Measurements from ENCODE around the gene DAPK3. TPM values are rescaled to one million over a fixed set of nuclear protein-coding genes. Genes with fewer than 3 reads are reported as not detected.
"Not testable (repeated sequence)": the region's sequence is repeated elsewhere in the genome, so short reads cannot be mapped to it uniquely, and the experiment has no call there.

DAPK3 gene
- total and polyA plus RNA-seq, 8 donors = 47.0 to 238 (median 71.2) TPM

- Histone ChIP-seq H3K4me1 (peaks cover 55 to 70% (median 60%) of the 10 kb centered on the region in 4 donors), H3K36me3 (peaks cover 39 to 52% (median 45%) of the 10 kb centered on the region in 4 donors), H3K27me3 (no peaks in the 10 kb centered on the region), H3K27ac (peak overlapping the region; percentile 96 to 99 (median 98)), H3K4me3 (peak overlapping the region; percentile 76 to 98 (median 90)), H3K9me3 (no peaks in the 10 kb centered on the region)
- intact Hi-C loops (cut with DNase I; ENCODE audit: low total_unique reads) = no loop called here
- WGBS, 5 donors = 13 to 31% (median 22%) methylated on average over 9 of the region's 9 CpGs
- TF ChIP-seq POLR2A (IDR thresholded peaks at IDR 0.05) (peak in 1 of 4 donors; percentile 46), POLR2AphosphoS5 (IDR thresholded peaks at IDR 0.05) (peak; percentile 70 to 91 (median 76)), EP300 (IDR thresholded peaks at IDR 0.05) (peak; percentile 84)
- TF ChIP-seq, protein P1, sequence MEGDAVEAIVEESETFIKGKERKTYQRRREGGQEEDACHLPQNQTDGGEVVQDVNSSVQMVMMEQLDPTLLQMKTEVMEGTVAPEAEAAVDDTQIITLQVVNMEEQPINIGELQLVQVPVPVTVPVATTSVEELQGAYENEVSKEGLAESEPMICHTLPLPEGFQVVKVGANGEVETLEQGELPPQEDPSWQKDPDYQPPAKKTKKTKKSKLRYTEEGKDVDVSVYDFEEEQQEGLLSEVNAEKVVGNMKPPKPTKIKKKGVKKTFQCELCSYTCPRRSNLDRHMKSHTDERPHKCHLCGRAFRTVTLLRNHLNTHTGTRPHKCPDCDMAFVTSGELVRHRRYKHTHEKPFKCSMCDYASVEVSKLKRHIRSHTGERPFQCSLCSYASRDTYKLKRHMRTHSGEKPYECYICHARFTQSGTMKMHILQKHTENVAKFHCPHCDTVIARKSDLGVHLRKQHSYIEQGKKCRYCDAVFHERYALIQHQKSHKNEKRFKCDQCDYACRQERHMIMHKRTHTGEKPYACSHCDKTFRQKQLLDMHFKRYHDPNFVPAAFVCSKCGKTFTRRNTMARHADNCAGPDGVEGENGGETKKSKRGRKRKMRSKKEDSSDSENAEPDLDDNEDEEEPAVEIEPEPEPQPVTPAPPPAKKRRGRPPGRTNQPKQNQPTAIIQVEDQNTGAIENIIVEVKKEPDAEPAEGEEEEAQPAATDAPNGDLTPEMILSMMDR (IDR thresholded peaks at IDR 0.05) = no peak
- DNase-seq = peak; percentile 87 to 98
Observed at GRCh38 chr19:3968556-3969434, 2.1 kb downstream of the DAPK3 start.

DNA sequence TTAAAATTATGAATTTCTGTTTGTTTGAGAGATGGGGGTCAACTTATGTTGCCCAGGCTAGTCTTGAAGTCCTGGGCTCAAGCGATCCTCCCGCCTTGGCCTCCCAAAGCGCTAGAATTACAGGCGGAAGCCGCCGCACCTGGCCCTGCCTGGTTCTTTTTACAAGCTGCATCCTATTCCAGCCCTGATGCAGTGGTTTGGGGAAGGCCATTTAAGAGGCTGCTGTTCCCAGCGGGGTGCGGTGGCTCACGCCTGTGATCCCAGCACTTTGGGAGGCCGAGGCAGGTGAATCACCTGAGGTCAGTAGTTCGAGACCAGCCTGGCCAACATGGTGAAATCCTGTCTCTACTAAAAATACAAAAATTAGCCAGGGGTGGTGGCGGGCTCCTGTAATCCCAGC, 2.9 kb downstream of the DAPK3 start:
- H3K4me3 ChIP-seq = peak overlapping the region in 3 of 4 donors; percentile 4 to 22 (median 16)
- H3K9me3 ChIP-seq; intact Hi-C loops (cut with DNase I; ENCODE audit: low total_unique reads); H3K27me3 ChIP-seq; DNase-seq: not testable (repeated sequence)
- peak overlapping the region; percentile 68 to 99 (median 98) for H3K27ac ChIP-seq
- peaks cover 55 to 73% (median 60%) of the 10 kb centered on the region in 4 donors for H3K4me1 ChIP-seq
- WGBS, 5 donors = 80 to 99% (median 91%) methylated on average over 10 to 12 of the region's 12 CpGs
- peaks cover 47 to 60% (median 54%) of the 10 kb centered on the region in 4 donors for H3K36me3 ChIP-seq

GRCh38 chr19:3966051-3967017, 4.6 kb downstream of the DAPK3 start:
- Histone ChIP-seq H3K27ac (peak overlapping the region; percentile 88 to 99 (median 98)), H3K36me3 (peaks cover 63 to 71% (median 68%) of the 10 kb centered on the region in 4 donors), H3K27me3 (no peaks in the 10 kb centered on the region), H3K9me3 (no peaks in the 10 kb centered on the region), H3K4me3 (peak overlapping the region in 3 of 4 donors; percentile 22 to 26 (median 26)), H3K4me1 (peaks cover 55 to 66% (median 57%) of the 10 kb centered on the region in 4 donors)
- 28 to 59% (median 42%) methylated on average over 22 to 30 of the region's 30 CpGs for WGBS, 5 donors
- DNase-seq = peak; percentile 76 to 90
- intact Hi-C loops (cut with DNase I; ENCODE audit: low total_unique reads) = no loop called here
- TF ChIP-seq POLR2AphosphoS5 (IDR thresholded peaks at IDR 0.05) (peak; percentile 25 to 67 (median 38)), POLR2A (IDR thresholded peaks at IDR 0.05) (no peak)

DNA sequence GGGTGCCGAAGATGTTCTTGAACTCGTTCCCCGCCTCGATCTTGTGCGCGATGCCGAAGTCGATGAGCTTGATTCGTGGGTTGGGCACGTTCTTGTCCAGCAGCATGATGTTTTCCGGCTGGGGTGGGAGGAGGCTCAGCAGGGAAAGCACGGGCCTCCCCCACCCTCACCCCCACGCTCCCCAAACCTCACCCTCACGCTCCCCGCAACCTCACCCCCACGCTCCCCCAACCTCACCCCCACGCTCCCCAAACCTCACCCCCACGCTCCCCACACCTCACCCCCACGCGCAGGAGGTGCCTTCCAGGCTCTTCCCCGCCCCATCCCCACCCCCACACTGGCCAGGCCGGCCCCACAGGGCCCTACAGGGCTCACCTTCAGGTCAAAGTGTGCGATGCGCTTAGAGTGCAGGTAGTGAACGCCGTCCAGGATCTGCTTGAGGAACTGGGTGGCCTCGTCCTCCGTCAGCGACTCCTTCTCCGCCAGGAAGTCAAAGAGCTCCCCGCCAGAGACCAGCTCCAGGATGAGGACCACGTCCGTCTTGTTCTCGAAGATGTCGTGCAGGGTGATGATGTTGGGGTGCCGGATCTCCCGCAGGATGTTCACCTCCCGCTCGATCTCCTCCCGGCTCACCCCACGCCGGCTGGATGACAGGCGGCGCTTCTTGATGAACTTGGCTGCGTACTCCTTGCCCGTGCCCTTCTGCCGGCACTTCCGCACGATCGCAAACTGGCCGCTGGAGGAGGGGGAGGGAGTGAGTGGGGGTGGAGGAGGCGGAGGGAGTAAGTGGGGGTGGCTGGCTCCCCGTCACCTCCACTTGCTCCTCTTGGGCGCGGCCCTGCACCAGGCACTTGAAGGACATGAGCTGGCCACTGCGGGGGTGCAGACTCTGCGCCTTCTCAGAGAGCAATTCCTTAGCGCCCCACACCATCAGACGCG, 6.4 kb downstream of the DAPK3 start:
- H3K36me3 ChIP-seq = peaks cover 81 to 89% (median 86%) of the 10 kb centered on the region in 4 donors
- no peak overlapping the region for H3K4me3 ChIP-seq
- H3K27me3 ChIP-seq = no peaks in the 10 kb centered on the region
- peak overlapping the region in 3 of 5 donors; percentile 25 to 99 (median 98) for H3K27ac ChIP-seq
- peak in 1 of 2 donors; percentile 13 for DNase-seq
- TF ChIP-seq POLR2AphosphoS5 (IDR thresholded peaks at IDR 0.05) (no peak), EP300 (IDR thresholded peaks at IDR 0.05) (no peak), POLR2A (IDR thresholded peaks at IDR 0.05) (no peak)
- TF ChIP-seq, protein P1 (IDR thresholded peaks at IDR 0.05) = no peak
- intact Hi-C loops (cut with DNase I; ENCODE audit: low total_unique reads) = no loop called here
- peaks cover 43 to 56% (median 49%) of the 10 kb centered on the region in 4 donors for H3K4me1 ChIP-seq
- 86 to 92% (median 90%) methylated on average over 40 to 60 of the region's 60 CpGs for WGBS, 5 donors
- H3K9me3 ChIP-seq = no peaks in the 10 kb centered on the region
